HEK293 (cell line): ENCODE data around the gene GP9.

Experiments used
- CTCF ChIA-PET: fragments of 350-600 bp; formaldehyde crosslinking; extraction: SDS; loops from one replicate; lab custom pipeline; 2021; ENCODE audit warnings: antibody characterized with exemption; lab: Yijun Ruan, JAX
- POLR2A ChIA-PET: fragments of 300-600 bp; formaldehyde crosslinking; extraction: SDS; loops from one replicate; lab custom pipeline; 2020; ENCODE audit warnings: antibody characterized with exemption, inconsistent platforms; lab: Yijun Ruan, JAX
- H3K27ac ChIP-seq: fragments of 200-500 bp; sonication (Bioruptor generic); 2 replicates; pipeline ENCODE4 v1.5.1; 2014; ENCODE audit warnings: low read depth, low read length, control low read depth, inconsistent platforms; ENCODE audit errors: extremely low read depth
- H3K36me3 ChIP-seq, 2 experiments: fragments of 200-500 bp in 1 of 2; sonication (Bioruptor generic) in 1 of 2; 1 replicate in 1 of 2; 2 replicates in 1 of 2; pipeline ENCODE4 v1.5.1; 2014 to 2017; ENCODE audit warnings: inconsistent platforms in 2 of 2, low read length in 2 of 2; ENCODE audit not compliant: control insufficient read depth in 2 of 2, insufficient read depth in 1 of 2
- H3K4me1 ChIP-seq: fragments of 200-500 bp; sonication (Bioruptor generic); 2 replicates; pipeline ENCODE4 v1.5.1; 2014; ENCODE audit warnings: mild to moderate bottlenecking, low read length, inconsistent platforms; ENCODE audit not compliant: control insufficient read depth, insufficient read depth
- H3K4me3 ChIP-seq: 2 replicates; pipeline ENCODE4 v1.5.1; 2011; ENCODE audit warnings: low read depth, mild to moderate bottlenecking, control low read depth, low read length, moderate library complexity
- H3K9me3 ChIP-seq: fragments of 200-500 bp; sonication (Bioruptor generic); 2 replicates; pipeline ENCODE4 v1.5.1; 2014; ENCODE audit warnings: low read depth, low read length, inconsistent platforms; ENCODE audit not compliant: control insufficient read depth, insufficient read depth
- GLIS2 ChIP-seq: fragments of 450-650 bp; formaldehyde crosslinking; IDR thresholded peaks from 2 replicates; pipeline ENCODE4 v1.5.1; 2016; ENCODE audit warnings: missing biosample characterization, missing genetic modification characterization
- HOXC10 ChIP-seq: sonication (generic); formaldehyde crosslinking; IDR thresholded peaks from 2 replicates; pipeline ENCODE4 v1.8.1; 2023; ENCODE audit warnings: mild to moderate bottlenecking, missing genetic modification reagents
- IKZF3 ChIP-seq: fragments of 450-650 bp; IDR thresholded peaks from 2 replicates; pipeline ENCODE4 v1.5.0; 2018; ENCODE audit warnings: missing biosample characterization, mild to moderate bottlenecking, missing genetic modification characterization, moderate library complexity
- SP7 ChIP-seq: fragments of 450-650 bp; formaldehyde crosslinking; IDR thresholded peaks from 2 replicates; pipeline ENCODE4 v1.5.1; 2016; ENCODE audit warnings: missing biosample characterization, missing genetic modification characterization
- ZBTB1 ChIP-seq: fragments of 450-650 bp; formaldehyde crosslinking; IDR thresholded peaks from 2 replicates; pipeline ENCODE4 v1.5.1; 2016; ENCODE audit warnings: missing biosample characterization, missing genetic modification characterization
- ZBTB8A ChIP-seq: fragments of 450-650 bp; formaldehyde crosslinking; IDR thresholded peaks from 2 replicates; pipeline ENCODE4 v1.5.1; 2016; ENCODE audit warnings: missing biosample characterization, missing genetic modification characterization
- ZFP41 ChIP-seq: fragments of 450-650 bp; formaldehyde crosslinking; IDR thresholded peaks from 2 replicates; pipeline ENCODE4 v1.5.1; 2016; ENCODE audit warnings: missing biosample characterization, missing genetic modification characterization, borderline replicate concordance
- ZNF211 ChIP-seq: fragments of 450-650 bp; formaldehyde crosslinking; IDR thresholded peaks from 2 replicates; pipeline ENCODE4 v1.5.1; 2016; ENCODE audit warnings: low read depth, missing biosample characterization, missing genetic modification characterization
- ZNF26 ChIP-seq: fragments of 450-650 bp; formaldehyde crosslinking; IDR thresholded peaks from 2 replicates; pipeline ENCODE4 v1.5.1; 2016; ENCODE audit warnings: missing biosample characterization, missing genetic modification characterization
- ZNF266 ChIP-seq: fragments of 450-650 bp; formaldehyde crosslinking; IDR thresholded peaks from 2 replicates; pipeline ENCODE4 v1.5.1; 2016; ENCODE audit warnings: missing biosample characterization, missing genetic modification characterization, low read depth
- ZNF311 ChIP-seq: fragments of 450-650 bp; formaldehyde crosslinking; IDR thresholded peaks from 2 replicates; pipeline ENCODE4 v1.5.1; 2017; ENCODE audit warnings: missing biosample characterization, missing genetic modification characterization, borderline replicate concordance
- ZNF324 ChIP-seq: fragments of 450-650 bp; formaldehyde crosslinking; IDR thresholded peaks from 2 replicates; pipeline ENCODE4 v1.5.1; 2016; ENCODE audit warnings: missing biosample characterization, missing genetic modification characterization
- ZNF341 ChIP-seq: fragments of 450-650 bp; formaldehyde crosslinking; IDR thresholded peaks from 2 replicates; pipeline ENCODE4; 2016; ENCODE audit warnings: low read depth, missing biosample characterization, missing genetic modification characterization
- ZNF391 ChIP-seq: fragments of 450-650 bp; formaldehyde crosslinking; IDR thresholded peaks from 2 replicates; pipeline ENCODE4 v1.5.1; 2016; ENCODE audit warnings: low read depth, missing biosample characterization, missing genetic modification characterization, borderline replicate concordance
- ZNF404 ChIP-seq: fragments of 450-650 bp; formaldehyde crosslinking; IDR thresholded peaks from 2 replicates; pipeline ENCODE4 v1.5.1; 2017; ENCODE audit warnings: missing biosample characterization, missing genetic modification characterization
- ZNF629 ChIP-seq: fragments of 450-650 bp; formaldehyde crosslinking; IDR thresholded peaks from 2 replicates; pipeline ENCODE4 v1.5.1; 2017; ENCODE audit warnings: missing biosample characterization, missing genetic modification characterization
- ZNF707 ChIP-seq: fragments of 450-650 bp; formaldehyde crosslinking; IDR thresholded peaks from 2 replicates; pipeline ENCODE4 v1.5.1; 2016; ENCODE audit warnings: missing biosample characterization, missing genetic modification characterization
- ZNF76 ChIP-seq: fragments of 450-650 bp; formaldehyde crosslinking; IDR thresholded peaks from 2 replicates; pipeline ENCODE4; 2016; ENCODE audit warnings: low read depth, missing biosample characterization, missing genetic modification characterization, borderline replicate concordance
- ZNF791 ChIP-seq: fragments of 450-650 bp; formaldehyde crosslinking; IDR thresholded peaks from 2 replicates; pipeline ENCODE4 v1.5.1; 2016; ENCODE audit warnings: missing biosample characterization, missing genetic modification characterization
- ZNF830 ChIP-seq: fragments of 450-650 bp; IDR thresholded peaks from 2 replicates; pipeline ENCODE4 v1.5.0; 2018; ENCODE audit warnings: missing biosample characterization, missing genetic modification characterization, low read depth, mild to moderate bottlenecking, moderate library complexity
- TF ChIP-seq, protein P1 (sequence below): fragments of 450-650 bp; formaldehyde crosslinking; IDR thresholded peaks from 2 replicates; pipeline ENCODE4 v1.5.1; 2016; ENCODE audit warnings: missing biosample characterization, missing genetic modification characterization, low read depth
- TF ChIP-seq, protein P2 (sequence below): fragments of 450-650 bp; formaldehyde crosslinking; IDR thresholded peaks from 2 replicates; pipeline ENCODE4 v1.5.1; 2017; ENCODE audit warnings: missing biosample characterization, missing genetic modification characterization
- TF ChIP-seq, protein P3 (sequence below): IDR thresholded peaks from 2 replicates; pipeline ENCODE4 v1.6.1; 2011; ENCODE audit warnings: mild to moderate bottlenecking, low read depth, low read length, borderline replicate concordance
- TF ChIP-seq, protein P4 (sequence below): fragments of 450-650 bp; formaldehyde crosslinking; IDR thresholded peaks from 2 replicates; pipeline ENCODE4 v1.5.1; 2017; ENCODE audit warnings: missing biosample characterization, mild to moderate bottlenecking, missing genetic modification characterization, moderate library complexity

The GP9 gene

DNA sequence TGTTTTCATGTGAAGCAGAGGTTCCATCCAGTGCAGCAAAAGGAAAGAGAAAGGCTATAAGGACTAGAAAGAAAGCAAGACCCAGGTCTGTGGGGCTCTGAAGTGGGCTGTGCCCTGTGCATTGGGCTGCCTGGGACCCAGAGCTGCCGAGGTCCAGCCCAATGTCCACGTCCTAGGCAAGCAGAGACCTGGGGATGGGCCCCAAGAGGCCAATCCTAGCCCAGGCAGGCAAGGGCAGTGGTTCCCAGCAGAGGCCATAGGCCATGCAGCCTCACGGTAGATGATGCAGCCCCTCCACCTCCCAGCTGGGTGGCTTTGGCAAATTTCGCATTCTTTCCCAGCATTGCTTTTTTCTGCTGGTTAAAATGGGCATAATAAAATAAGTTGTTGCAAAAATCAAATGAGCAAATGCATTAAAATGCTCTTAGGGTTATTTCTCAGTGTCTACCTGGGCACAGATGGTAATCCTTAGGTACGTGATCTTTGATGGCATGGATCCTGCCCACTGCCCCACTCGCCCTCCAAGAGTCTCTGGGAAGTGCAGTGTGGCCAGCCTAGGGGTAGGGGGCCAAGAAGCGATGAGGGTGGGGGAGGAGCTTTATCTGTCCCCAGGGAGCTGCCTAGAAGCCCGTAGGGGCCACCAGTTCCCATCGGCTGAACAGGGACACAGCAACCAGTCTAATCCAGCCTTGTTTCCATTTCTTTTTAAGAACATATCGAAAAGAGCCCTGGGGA is 22.3 kb upstream of the GP9 start:
- Histone ChIP-seq H3K4me1 (no peaks in the 10 kb centered on the region), H3K4me3 (no peak overlapping the region), H3K9me3 (no peaks in the 10 kb centered on the region), H3K27ac (no peak overlapping the region), H3K36me3 (no peaks in the 10 kb centered on the region)
- ChIA-PET POLR2A (interaction anchor here (0.6 to 0.7 kb wide), 2 partner anchors 195 to 225 kb away, joined by 3 to 4 read pairs; no protein-coding TSS in a partner anchor), CTCF (interaction anchor here (0.6 kb wide), 1 partner anchor 102 kb away, joined by 3 read pairs; no protein-coding TSS in a partner anchor)
- TF ChIP-seq ZNF324 (tag by site-specific recombination) = no peak
- TF ChIP-seq, protein P1, sequence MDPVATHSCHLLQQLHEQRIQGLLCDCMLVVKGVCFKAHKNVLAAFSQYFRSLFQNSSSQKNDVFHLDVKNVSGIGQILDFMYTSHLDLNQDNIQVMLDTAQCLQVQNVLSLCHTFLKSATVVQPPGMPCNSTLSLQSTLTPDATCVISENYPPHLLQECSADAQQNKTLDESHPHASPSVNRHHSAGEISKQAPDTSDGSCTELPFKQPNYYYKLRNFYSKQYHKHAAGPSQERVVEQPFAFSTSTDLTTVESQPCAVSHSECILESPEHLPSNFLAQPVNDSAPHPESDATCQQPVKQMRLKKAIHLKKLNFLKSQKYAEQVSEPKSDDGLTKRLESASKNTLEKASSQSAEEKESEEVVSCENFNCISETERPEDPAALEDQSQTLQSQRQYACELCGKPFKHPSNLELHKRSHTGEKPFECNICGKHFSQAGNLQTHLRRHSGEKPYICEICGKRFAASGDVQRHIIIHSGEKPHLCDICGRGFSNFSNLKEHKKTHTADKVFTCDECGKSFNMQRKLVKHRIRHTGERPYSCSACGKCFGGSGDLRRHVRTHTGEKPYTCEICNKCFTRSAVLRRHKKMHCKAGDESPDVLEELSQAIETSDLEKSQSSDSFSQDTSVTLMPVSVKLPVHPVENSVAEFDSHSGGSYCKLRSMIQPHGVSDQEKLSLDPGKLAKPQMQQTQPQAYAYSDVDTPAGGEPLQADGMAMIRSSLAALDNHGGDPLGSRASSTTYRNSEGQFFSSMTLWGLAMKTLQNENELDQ = no peak

- Histone ChIP-seq H3K4me3 (no peak overlapping the region), H3K36me3 (no peaks in the 10 kb centered on the region), H3K27ac (no peak overlapping the region), H3K9me3 (no peaks in the 10 kb centered on the region), H3K4me1 (no peaks in the 10 kb centered on the region)
- ChIA-PET POLR2A (interaction anchor here (1.1 kb wide), 1 partner anchor 12 kb away, joined by 4 read pairs; no protein-coding TSS in a partner anchor), CTCF (interaction anchor here (0.5 to 1.6 kb wide), 6 partner anchors 13 to 69 kb away, joined by 3 to 5 read pairs (median 4); no protein-coding TSS in a partner anchor)
- TF ChIP-seq IKZF3 (tag by site-specific recombination) (no peak), ZNF76 (tag by site-specific recombination) (no peak), HOXC10 (CRISPR knock-in tag) (no peak), ZNF830 (no peak), ZNF311 (no peak), ZNF629 (tag by site-specific recombination) (no peak), ZNF791 (tag by site-specific recombination) (no peak), ZNF341 (tag by site-specific recombination) (peak; percentile 71), ZBTB8A (tag by site-specific recombination) (peak; percentile 48; the same call in 1 of the 2 replicates), ZNF707 (tag by site-specific recombination) (no peak), ZBTB1 (no peak), SP7 (tag by site-specific recombination) (no peak), GLIS2 (tag by site-specific recombination) (no peak), ZNF211 (tag by site-specific recombination) (no peak), ZFP41 (tag by site-specific recombination) (no peak), ZNF404 (tag by site-specific recombination) (no peak), ZNF26 (tag by site-specific recombination) (no peak), ZNF391 (no peak), ZNF266 (no peak)
- TF ChIP-seq, protein P2, sequence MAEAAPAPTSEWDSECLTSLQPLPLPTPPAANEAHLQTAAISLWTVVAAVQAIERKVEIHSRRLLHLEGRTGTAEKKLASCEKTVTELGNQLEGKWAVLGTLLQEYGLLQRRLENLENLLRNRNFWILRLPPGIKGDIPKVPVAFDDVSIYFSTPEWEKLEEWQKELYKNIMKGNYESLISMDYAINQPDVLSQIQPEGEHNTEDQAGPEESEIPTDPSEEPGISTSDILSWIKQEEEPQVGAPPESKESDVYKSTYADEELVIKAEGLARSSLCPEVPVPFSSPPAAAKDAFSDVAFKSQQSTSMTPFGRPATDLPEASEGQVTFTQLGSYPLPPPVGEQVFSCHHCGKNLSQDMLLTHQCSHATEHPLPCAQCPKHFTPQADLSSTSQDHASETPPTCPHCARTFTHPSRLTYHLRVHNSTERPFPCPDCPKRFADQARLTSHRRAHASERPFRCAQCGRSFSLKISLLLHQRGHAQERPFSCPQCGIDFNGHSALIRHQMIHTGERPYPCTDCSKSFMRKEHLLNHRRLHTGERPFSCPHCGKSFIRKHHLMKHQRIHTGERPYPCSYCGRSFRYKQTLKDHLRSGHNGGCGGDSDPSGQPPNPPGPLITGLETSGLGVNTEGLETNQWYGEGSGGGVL (tag by site-specific recombination) = peak; percentile 32
- TF ChIP-seq, protein P3, sequence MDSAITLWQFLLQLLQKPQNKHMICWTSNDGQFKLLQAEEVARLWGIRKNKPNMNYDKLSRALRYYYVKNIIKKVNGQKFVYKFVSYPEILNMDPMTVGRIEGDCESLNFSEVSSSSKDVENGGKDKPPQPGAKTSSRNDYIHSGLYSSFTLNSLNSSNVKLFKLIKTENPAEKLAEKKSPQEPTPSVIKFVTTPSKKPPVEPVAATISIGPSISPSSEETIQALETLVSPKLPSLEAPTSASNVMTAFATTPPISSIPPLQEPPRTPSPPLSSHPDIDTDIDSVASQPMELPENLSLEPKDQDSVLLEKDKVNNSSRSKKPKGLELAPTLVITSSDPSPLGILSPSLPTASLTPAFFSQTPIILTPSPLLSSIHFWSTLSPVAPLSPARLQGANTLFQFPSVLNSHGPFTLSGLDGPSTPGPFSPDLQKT = no peak
- TF ChIP-seq, protein P4, sequence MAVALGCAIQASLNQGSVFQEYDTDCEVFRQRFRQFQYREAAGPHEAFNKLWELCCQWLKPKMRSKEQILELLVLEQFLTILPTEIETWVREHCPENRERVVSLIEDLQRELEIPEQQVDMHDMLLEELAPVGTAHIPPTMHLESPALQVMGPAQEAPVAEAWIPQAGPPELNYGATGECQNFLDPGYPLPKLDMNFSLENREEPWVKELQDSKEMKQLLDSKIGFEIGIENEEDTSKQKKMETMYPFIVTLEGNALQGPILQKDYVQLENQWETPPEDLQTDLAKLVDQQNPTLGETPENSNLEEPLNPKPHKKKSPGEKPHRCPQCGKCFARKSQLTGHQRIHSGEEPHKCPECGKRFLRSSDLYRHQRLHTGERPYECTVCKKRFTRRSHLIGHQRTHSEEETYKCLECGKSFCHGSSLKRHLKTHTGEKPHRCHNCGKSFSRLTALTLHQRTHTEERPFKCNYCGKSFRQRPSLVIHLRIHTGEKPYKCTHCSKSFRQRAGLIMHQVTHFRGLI (tag by site-specific recombination) = peak; percentile 94
Measured at GRCh38 chr3:129039271-129040038, 21.1 kb upstream of the GP9 start.
